OCI-LY1 (cell line): ENCODE measurements around the gene PCNX2.

Source experiments
- CTCF ChIP-seq: fragments of 200-600 bp; sonication (generic), shearing (Covaris generic); IDR thresholded peaks from 2 replicates; pipeline ENCODE4 v1.5.1; 2017; ENCODE audit warnings: mild to moderate bottlenecking, antibody characterized with exemption, low read length, moderate library complexity, mixed read lengths
- EZH2 ChIP-seq: fragments of 200-600 bp; sonication (generic), shearing (Covaris generic); IDR thresholded peaks from 2 replicates; pipeline ENCODE4 v1.8.0; 2017; ENCODE audit warnings: borderline replicate concordance, mixed run types, mild to moderate bottlenecking, antibody characterized with exemption, low read length, moderate library complexity, mixed read lengths

- no peak for TF ChIP-seq CTCF
- no peak for TF ChIP-seq EZH2
Measured at GRCh38 chr1:233038581-233038980, 256.9 kb downstream of the PCNX2 start.
